Mesodermal cell (in vitro differentiated cells): ENCODE data around the gene KIF26B.

Experiments
- H3K27ac ChIP-seq: 2 replicates; pipeline ENCODE4 v1.7.0; 2013; ENCODE audit warnings: mild to moderate bottlenecking, low read depth, low read length, moderate library complexity; ENCODE audit not compliant: severe bottlenecking
- H3K36me3 ChIP-seq: 2 replicates; pipeline ENCODE4 v1.7.1; 2013; ENCODE audit warnings: mild to moderate bottlenecking, low read length, moderate library complexity; ENCODE audit not compliant: control insufficient read depth, insufficient read depth
- H3K4me1 ChIP-seq: one replicate; pipeline ENCODE4 v1.7.1; 2013; ENCODE audit warnings: mild to moderate bottlenecking, low read length; ENCODE audit not compliant: insufficient read depth, control insufficient read depth, poor library complexity, severe bottlenecking
- H3K4me3 ChIP-seq: 2 replicates; pipeline ENCODE4 v1.7.0; 2013; ENCODE audit warnings: low read length, control low read depth, mild to moderate bottlenecking; ENCODE audit not compliant: insufficient read depth, poor library complexity, severe bottlenecking; ENCODE audit errors: extremely low read depth
- H3K9me3 ChIP-seq: 2 replicates; pipeline ENCODE4 v1.7.1; 2013; ENCODE audit warnings: mild to moderate bottlenecking, low read length, moderate library complexity; ENCODE audit not compliant: control insufficient read depth
- WGBS, 2 experiments: methylation state at CpG; one replicate each; pipeline ENCODE4 v1.1.5; 2013; ENCODE audit warnings: missing lambda C conversion rate in 2 of 2; ENCODE audit not compliant: insufficient coverage in 2 of 2; 5-methylcytosine and 5-hydroxymethylcytosine counted together

The KIF26B gene

GRCh38 chr1:245260110-245260882, 105.5 kb downstream of the KIF26B start:
- H3K9me3 ChIP-seq: no peaks in the 10 kb centered on the region
- 85% methylated on average over 3 of the region's 6 CpGs; no CpG with 5 or more reads in 1 of the 2 experiments for WGBS, 2 experiments
- H3K4me1 ChIP-seq: peaks cover 7% of the 10 kb centered on the region
- H3K4me3 ChIP-seq: no peak overlapping the region
- H3K36me3 ChIP-seq: no peaks in the 10 kb centered on the region
- H3K27ac ChIP-seq: no peak overlapping the region

GRCh38 chr1:245260883-245261282, 106.1 kb downstream of the KIF26B start:
- Histone ChIP-seq H3K27ac (no peak overlapping the region), H3K4me3 (no peak overlapping the region), H3K36me3 (no peaks in the 10 kb centered on the region), H3K4me1 (peaks cover 7% of the 10 kb centered on the region), H3K9me3 (no peaks in the 10 kb centered on the region)
- 90 to 100% methylated on average over 2 to 4 of the region's 5 CpGs for WGBS, 2 experiments

GRCh38 chr1:245261786-245262185, 107.0 kb downstream of the KIF26B start:
- Histone ChIP-seq H3K36me3 (no peaks in the 10 kb centered on the region), H3K4me1 (peaks cover 7% of the 10 kb centered on the region), H3K9me3 (no peaks in the 10 kb centered on the region), H3K4me3 (no peak overlapping the region), H3K27ac (peak overlapping the region; percentile 77)
- 88 to 92% methylated on average over 5 of the region's 7 CpGs for WGBS, 2 experiments

- WGBS, 2 experiments: 80 to 82% methylated on average over 4 of the region's 5 CpGs
- Histone ChIP-seq H3K9me3 (no peaks in the 10 kb centered on the region), H3K4me1 (peaks cover 7% of the 10 kb centered on the region), H3K27ac (peak overlapping the region; percentile 45), H3K4me3 (no peak overlapping the region), H3K36me3 (no peaks in the 10 kb centered on the region)
Observed at GRCh38 chr1:245263529-245264095, 108.8 kb downstream of the KIF26B start.

GRCh38 chr1:245264226-245264625, 109.4 kb downstream of the KIF26B start:
- H3K4me3 ChIP-seq: no peak overlapping the region
- no peaks in the 10 kb centered on the region for H3K9me3 ChIP-seq
- no peaks in the 10 kb centered on the region for H3K36me3 ChIP-seq
- no peak overlapping the region for H3K27ac ChIP-seq
- H3K4me1 ChIP-seq: peaks cover 7% of the 10 kb centered on the region
- 86 to 100% methylated on average over 1 of the region's 4 CpGs for WGBS, 2 experiments

- peaks cover 7% of the 10 kb centered on the region for H3K4me1 ChIP-seq
- H3K4me3 ChIP-seq: no peak overlapping the region
- H3K9me3 ChIP-seq: peaks cover 9% of the 10 kb centered on the region
- no peaks in the 10 kb centered on the region for H3K36me3 ChIP-seq
- no peak overlapping the region for H3K27ac ChIP-seq
Observed at GRCh38 chr1:245266105-245266504, 111.3 kb downstream of the KIF26B start.

- H3K36me3 ChIP-seq: no peaks in the 10 kb centered on the region
Observed at GRCh38 chr1:245270063-245270462, 115.3 kb downstream of the KIF26B start.

GRCh38 chr1:245270972-245271371, 116.2 kb downstream of the KIF26B start:
- WGBS, 2 experiments: 88% methylated on average over 1 of the region's 1 CpG; no CpG with 5 or more reads in 1 of the 2 experiments
- H3K9me3 ChIP-seq: peaks cover 10% of the 10 kb centered on the region

More at GRCh38 chr1:245270063-245270462, 115.3 kb downstream of the KIF26B start:
- no peak overlapping the region for H3K27ac ChIP-seq
- no peak overlapping the region for H3K4me3 ChIP-seq
- H3K9me3 ChIP-seq: peaks cover 10% of the 10 kb centered on the region
- no peaks in the 10 kb centered on the region for H3K4me1 ChIP-seq

GRCh38 chr1:245272676-245273075, 117.9 kb downstream of the KIF26B start:
- H3K4me1 ChIP-seq: no peaks in the 10 kb centered on the region
- peaks cover 10% of the 10 kb centered on the region for H3K9me3 ChIP-seq
- no peaks in the 10 kb centered on the region for H3K36me3 ChIP-seq
- H3K4me3 ChIP-seq: no peak overlapping the region
- no peak overlapping the region for H3K27ac ChIP-seq
- WGBS, 2 experiments: 88 to 100% methylated on average over 1 to 2 of the region's 4 CpGs

More at GRCh38 chr1:245270972-245271371, 116.2 kb downstream of the KIF26B start:
- no peak overlapping the region for H3K27ac ChIP-seq
- no peaks in the 10 kb centered on the region for H3K4me1 ChIP-seq
- H3K4me3 ChIP-seq: no peak overlapping the region
- H3K36me3 ChIP-seq: no peaks in the 10 kb centered on the region

- H3K4me3 ChIP-seq: no peak overlapping the region
Observed at GRCh38 chr1:245276445-245276844, 121.7 kb downstream of the KIF26B start.

GRCh38 chr1:245277276-245277675, 122.5 kb downstream of the KIF26B start:
- no peak overlapping the region for H3K27ac ChIP-seq
- H3K4me3 ChIP-seq: no peak overlapping the region

More at GRCh38 chr1:245276445-245276844, 121.7 kb downstream of the KIF26B start:
- 79 to 92% methylated on average over 3 to 4 of the region's 5 CpGs for WGBS, 2 experiments
- H3K36me3 ChIP-seq: no peaks in the 10 kb centered on the region
- no peak overlapping the region for H3K27ac ChIP-seq
- no peaks in the 10 kb centered on the region for H3K4me1 ChIP-seq
- no peaks in the 10 kb centered on the region for H3K9me3 ChIP-seq

More at GRCh38 chr1:245277276-245277675, 122.5 kb downstream of the KIF26B start:
- no peaks in the 10 kb centered on the region for H3K9me3 ChIP-seq
- WGBS, 2 experiments: 90% methylated on average over 2 of the region's 3 CpGs; no CpG with 5 or more reads in 1 of the 2 experiments
- H3K36me3 ChIP-seq: no peaks in the 10 kb centered on the region
- H3K4me1 ChIP-seq: no peaks in the 10 kb centered on the region
